Neural cell (in vitro differentiated cells): ENCODE results near the gene ZNF462. TPM values are rescaled to one million over a fixed set of nuclear protein-coding genes. Genes with fewer than 3 reads are reported as not detected.

Source experiments
- H2AFZ ChIP-seq: fragments of 200-600, 300-800 bp; sonication (generic), shearing (Covaris generic); 2 replicates; pipeline ENCODE4 v1.6.0; 2014; ENCODE audit warnings: low read depth, mild to moderate bottlenecking, antibody characterized with exemption, low read length, moderate library complexity
- H3F3A ChIP-seq: fragments of 200-600 bp; shearing (Covaris generic); 2 replicates; pipeline ENCODE4 v1.6.1; 2016; ENCODE audit warnings: mild to moderate bottlenecking, moderate library complexity, mixed read lengths, antibody characterized with exemption, low read length; ENCODE audit not compliant: insufficient read depth, poor library complexity, severe bottlenecking
- H3K27ac ChIP-seq: fragments of 200-600, 300-800 bp; sonication (generic), shearing (Covaris generic); 2 replicates; pipeline ENCODE4 v1.5.1; 2014; ENCODE audit warnings: mild to moderate bottlenecking, low read length, moderate library complexity
- H3K27me3 ChIP-seq: fragments of 300-800, 200-600 bp; sonication (generic), shearing (Covaris generic); 2 replicates; pipeline ENCODE4 v1.6.0; 2014; ENCODE audit warnings: mild to moderate bottlenecking, low read depth, low read length, moderate library complexity; ENCODE audit not compliant: insufficient read depth
- H3K36me3 ChIP-seq: fragments of 300-800, 200-600 bp; sonication (generic), shearing (Covaris generic); 2 replicates; pipeline ENCODE4 v1.5.1; 2014; ENCODE audit warnings: mild to moderate bottlenecking, antibody characterized with exemption, low read length, moderate library complexity; ENCODE audit not compliant: insufficient read depth
- H3K4me2 ChIP-seq: fragments of 300-800, 200-600 bp; sonication (generic), shearing (Covaris generic); 2 replicates; pipeline ENCODE4 v1.6.0; 2014; ENCODE audit warnings: mild to moderate bottlenecking, low read length
- H3K4me3 ChIP-seq: fragments of 300-800, 200-600 bp; sonication (generic), shearing (Covaris generic); 2 replicates; pipeline ENCODE4 v1.5.1; 2014; ENCODE audit warnings: mild to moderate bottlenecking, low read length, moderate library complexity
- H3K79me2 ChIP-seq: fragments of 200-600 bp; shearing (Covaris generic); replicated peaks from 2 replicates; pipeline ENCODE4 v1.6.0; 2014; ENCODE audit warnings: mild to moderate bottlenecking, low read length, moderate library complexity; ENCODE audit not compliant: insufficient read depth
- H3K9ac ChIP-seq: fragments of 300-800, 200-600 bp; sonication (generic), shearing (Covaris generic); 2 replicates; pipeline ENCODE4 v1.6.1; 2016; ENCODE audit warnings: mild to moderate bottlenecking, low read length, mixed read lengths
- H3K9me2 ChIP-seq: fragments of 200-600 bp; shearing (Covaris generic); 2 replicates; pipeline ENCODE4 v1.6.1; 2016; ENCODE audit warnings: mild to moderate bottlenecking, low read length, mixed read lengths; ENCODE audit not compliant: insufficient read depth
- H3K9me3 ChIP-seq: fragments of 200-600, 300-800 bp; sonication (generic), shearing (Covaris generic); 2 replicates; pipeline ENCODE4 v1.6.1; 2016; ENCODE audit warnings: mild to moderate bottlenecking, mixed run types, low read length, moderate library complexity, mixed read lengths
- H4K20me1 ChIP-seq: fragments of 200-600 bp; shearing (Covaris generic); 2 replicates; pipeline ENCODE4 v1.6.1; 2016; ENCODE audit warnings: mild to moderate bottlenecking, mixed run types; ENCODE audit not compliant: insufficient read depth
- EP300 ChIP-seq: fragments of 450-650 bp; conservative IDR thresholded peaks from 2 replicates; pipeline ENCODE4 v1.6.1; 2014; ENCODE audit warnings: antibody characterized with exemption, mild to moderate bottlenecking, moderate library complexity; ENCODE audit not compliant: poor library complexity, severe bottlenecking
- EZH2 ChIP-seq: fragments of 200-600, 300-800 bp; shearing (Covaris generic), sonication (generic); IDR thresholded peaks from 2 replicates; pipeline ENCODE4 v1.6.1; 2014; ENCODE audit warnings: antibody characterized with exemption, low read length, borderline replicate concordance, mild to moderate bottlenecking; ENCODE audit not compliant: insufficient read depth, poor library complexity, severe bottlenecking
- MXI1 ChIP-seq: fragments of 450-650 bp; conservative IDR thresholded peaks from 2 replicates; pipeline ENCODE4 v1.6.1; 2014; ENCODE audit warnings: antibody characterized with exemption, mild to moderate bottlenecking; ENCODE audit not compliant: poor library complexity, severe bottlenecking
- POLR2AphosphoS5 ChIP-seq: IDR thresholded peaks from 2 replicates; pipeline ENCODE4 v1.6.1; 2012
- RAD21 ChIP-seq: fragments of 450-650 bp; conservative IDR thresholded peaks from 2 replicates; pipeline ENCODE4 v1.6.1; 2014; ENCODE audit warnings: antibody characterized with exemption, mild to moderate bottlenecking, moderate library complexity
- SMC3 ChIP-seq: fragments of 450-650 bp; conservative IDR thresholded peaks from 2 replicates; pipeline ENCODE4 v1.6.1; 2014; ENCODE audit warnings: antibody characterized with exemption, mild to moderate bottlenecking, moderate library complexity; ENCODE audit not compliant: poor library complexity
- TAF1 ChIP-seq: IDR thresholded peaks from 2 replicates; pipeline ENCODE4 v1.6.1; 2012; ENCODE audit warnings: low read depth
- polyA plus RNA-seq: library from polyadenylated mRNA; depleted of rRNA; stranded (reverse); fragments of >200 nt; gene quantifications from 2 replicates; pipeline ENCODE4 v1.2.3, GENCODE V29; 2014
- TF ChIP-seq, protein P1 (sequence below): fragments of 450-650 bp; IDR thresholded peaks from 2 replicates; pipeline ENCODE4 v1.5.1; 2014; ENCODE audit warnings: antibody characterized with exemption, mild to moderate bottlenecking, moderate library complexity; ENCODE audit not compliant: poor library complexity, severe bottlenecking
- TF ChIP-seq, protein P2 (sequence below): IDR thresholded peaks from 2 replicates; pipeline ENCODE4 v1.6.1; 2012; ENCODE audit warnings: borderline replicate concordance

The ZNF462 gene
- polyA plus RNA-seq, 1 donor from 2014 or later, result 9.1 TPM

DNA sequence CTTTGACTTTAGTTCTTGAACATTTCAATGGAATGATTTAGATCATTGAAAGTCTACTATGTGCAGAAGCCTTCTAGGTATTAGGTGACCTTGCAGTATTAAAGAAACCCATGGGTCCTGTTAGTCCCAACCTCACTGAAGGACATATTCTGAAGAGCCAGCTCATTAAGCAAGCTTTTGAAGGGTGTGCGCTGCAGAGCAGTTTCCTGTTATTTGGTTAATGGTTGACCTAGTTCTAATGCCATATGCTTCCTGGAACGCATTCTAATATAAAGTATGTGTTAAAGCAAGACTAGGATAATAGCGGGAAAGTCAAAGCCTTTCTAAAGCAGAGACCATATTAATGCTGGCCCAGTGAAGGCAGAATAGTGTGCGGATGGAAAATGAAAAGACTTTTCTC lies 20.1 kb downstream of the ZNF462 start:
- no peaks in the 10 kb centered on the region for H3K27me3 ChIP-seq
- H3K79me2 ChIP-seq, result peaks cover 92% of the 10 kb centered on the region
- H3K9me3 ChIP-seq, result no peaks in the 10 kb centered on the region
- H3K9ac ChIP-seq, result no peak overlapping the region
- no peaks in the 10 kb centered on the region for H3F3A ChIP-seq
- H3K27ac ChIP-seq, result no peak overlapping the region
- no peak overlapping the region for H2AFZ ChIP-seq
- peaks cover 4% of the 10 kb centered on the region for H4K20me1 ChIP-seq
- no peak overlapping the region for H3K4me3 ChIP-seq
- H3K36me3 ChIP-seq, result no peaks in the 10 kb centered on the region
- TF ChIP-seq, protein P1, sequence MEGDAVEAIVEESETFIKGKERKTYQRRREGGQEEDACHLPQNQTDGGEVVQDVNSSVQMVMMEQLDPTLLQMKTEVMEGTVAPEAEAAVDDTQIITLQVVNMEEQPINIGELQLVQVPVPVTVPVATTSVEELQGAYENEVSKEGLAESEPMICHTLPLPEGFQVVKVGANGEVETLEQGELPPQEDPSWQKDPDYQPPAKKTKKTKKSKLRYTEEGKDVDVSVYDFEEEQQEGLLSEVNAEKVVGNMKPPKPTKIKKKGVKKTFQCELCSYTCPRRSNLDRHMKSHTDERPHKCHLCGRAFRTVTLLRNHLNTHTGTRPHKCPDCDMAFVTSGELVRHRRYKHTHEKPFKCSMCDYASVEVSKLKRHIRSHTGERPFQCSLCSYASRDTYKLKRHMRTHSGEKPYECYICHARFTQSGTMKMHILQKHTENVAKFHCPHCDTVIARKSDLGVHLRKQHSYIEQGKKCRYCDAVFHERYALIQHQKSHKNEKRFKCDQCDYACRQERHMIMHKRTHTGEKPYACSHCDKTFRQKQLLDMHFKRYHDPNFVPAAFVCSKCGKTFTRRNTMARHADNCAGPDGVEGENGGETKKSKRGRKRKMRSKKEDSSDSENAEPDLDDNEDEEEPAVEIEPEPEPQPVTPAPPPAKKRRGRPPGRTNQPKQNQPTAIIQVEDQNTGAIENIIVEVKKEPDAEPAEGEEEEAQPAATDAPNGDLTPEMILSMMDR, result no peak
- TF ChIP-seq RAD21 (no peak), SMC3 (no peak), EP300 (no peak), TAF1 (no peak), EZH2 (no peak), POLR2AphosphoS5 (no peak), MXI1 (no peak)
- TF ChIP-seq, protein P2, sequence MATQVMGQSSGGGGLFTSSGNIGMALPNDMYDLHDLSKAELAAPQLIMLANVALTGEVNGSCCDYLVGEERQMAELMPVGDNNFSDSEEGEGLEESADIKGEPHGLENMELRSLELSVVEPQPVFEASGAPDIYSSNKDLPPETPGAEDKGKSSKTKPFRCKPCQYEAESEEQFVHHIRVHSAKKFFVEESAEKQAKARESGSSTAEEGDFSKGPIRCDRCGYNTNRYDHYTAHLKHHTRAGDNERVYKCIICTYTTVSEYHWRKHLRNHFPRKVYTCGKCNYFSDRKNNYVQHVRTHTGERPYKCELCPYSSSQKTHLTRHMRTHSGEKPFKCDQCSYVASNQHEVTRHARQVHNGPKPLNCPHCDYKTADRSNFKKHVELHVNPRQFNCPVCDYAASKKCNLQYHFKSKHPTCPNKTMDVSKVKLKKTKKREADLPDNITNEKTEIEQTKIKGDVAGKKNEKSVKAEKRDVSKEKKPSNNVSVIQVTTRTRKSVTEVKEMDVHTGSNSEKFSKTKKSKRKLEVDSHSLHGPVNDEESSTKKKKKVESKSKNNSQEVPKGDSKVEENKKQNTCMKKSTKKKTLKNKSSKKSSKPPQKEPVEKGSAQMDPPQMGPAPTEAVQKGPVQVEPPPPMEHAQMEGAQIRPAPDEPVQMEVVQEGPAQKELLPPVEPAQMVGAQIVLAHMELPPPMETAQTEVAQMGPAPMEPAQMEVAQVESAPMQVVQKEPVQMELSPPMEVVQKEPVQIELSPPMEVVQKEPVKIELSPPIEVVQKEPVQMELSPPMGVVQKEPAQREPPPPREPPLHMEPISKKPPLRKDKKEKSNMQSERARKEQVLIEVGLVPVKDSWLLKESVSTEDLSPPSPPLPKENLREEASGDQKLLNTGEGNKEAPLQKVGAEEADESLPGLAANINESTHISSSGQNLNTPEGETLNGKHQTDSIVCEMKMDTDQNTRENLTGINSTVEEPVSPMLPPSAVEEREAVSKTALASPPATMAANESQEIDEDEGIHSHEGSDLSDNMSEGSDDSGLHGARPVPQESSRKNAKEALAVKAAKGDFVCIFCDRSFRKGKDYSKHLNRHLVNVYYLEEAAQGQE, result no peak
- H3K9me2 ChIP-seq, result no peaks in the 10 kb centered on the region
- no peak overlapping the region for H3K4me2 ChIP-seq

DNA sequence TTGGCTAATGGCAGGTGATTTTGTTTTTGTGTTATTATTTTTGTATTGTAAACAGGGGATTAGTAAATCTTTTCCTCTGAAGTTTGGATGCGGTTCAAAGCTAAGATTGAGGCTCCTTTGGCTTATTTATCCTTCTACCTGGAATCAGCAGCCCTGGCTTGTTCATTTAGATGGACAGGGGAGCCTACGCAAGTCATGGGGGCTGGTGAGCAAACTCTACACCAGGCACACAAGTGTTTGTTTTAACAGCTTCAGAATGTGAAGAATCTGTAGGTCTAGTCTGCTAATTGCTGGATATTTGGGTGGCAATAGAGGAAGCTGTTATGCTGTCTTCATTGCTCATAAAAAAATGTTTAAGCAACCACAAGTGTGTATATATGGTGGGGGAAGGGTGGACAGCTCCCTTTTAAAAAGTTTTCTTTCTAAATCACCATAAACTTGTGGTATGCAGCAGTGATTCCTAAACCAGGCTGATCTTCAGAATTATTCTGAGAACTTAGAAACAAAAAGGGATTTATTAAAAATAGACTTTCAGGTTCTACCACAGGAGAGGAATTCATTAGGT lies 20.7 kb downstream of the ZNF462 start:
- H3K9me2 ChIP-seq, result no peaks in the 10 kb centered on the region
- no peaks in the 10 kb centered on the region for H3F3A ChIP-seq
- TF ChIP-seq, protein P2, result no peak
- no peak for TF ChIP-seq POLR2AphosphoS5
- TF ChIP-seq, protein P1, result no peak
- no peak for TF ChIP-seq EZH2
- no peak for TF ChIP-seq TAF1
- TF ChIP-seq MXI1, result no peak
- TF ChIP-seq RAD21, result no peak
- no peak for TF ChIP-seq EP300
- no peak for TF ChIP-seq SMC3
- peaks cover 91% of the 10 kb centered on the region for H3K79me2 ChIP-seq
- H3K9ac ChIP-seq, result no peak overlapping the region
- H3K4me2 ChIP-seq, result no peak overlapping the region
- no peaks in the 10 kb centered on the region for H3K9me3 ChIP-seq
- H3K4me3 ChIP-seq, result no peak overlapping the region
- no peaks in the 10 kb centered on the region for H3K36me3 ChIP-seq
- no peak overlapping the region for H2AFZ ChIP-seq
- H3K27me3 ChIP-seq, result no peaks in the 10 kb centered on the region
- H3K27ac ChIP-seq, result no peak overlapping the region
- H4K20me1 ChIP-seq, result peaks cover under 1% of the 10 kb centered on the region
